H1 (cell line): ENCODE results near the gene NEK10. TPM values are rescaled to one million over a fixed set of nuclear protein-coding genes. Genes with fewer than 3 reads are reported as not detected.
A peak's percentile ranks its signal among the peaks of the same experiment; 100 is the strongest.

ENCODE experiments used
- ASH2L ChIP-seq: fragments of 200-600, 300-600 bp; sonication (generic); IDR thresholded peaks from one replicate; pipeline ENCODE4 v1.7.1; 2017; ENCODE audit warnings: low read length
- BCL11A ChIP-seq, 2 experiments: IDR thresholded peaks; one replicate each; pipeline ENCODE4 v1.6.1; 2011; ENCODE audit warnings: low read depth in 2 of 2, low read length in 2 of 2, mild to moderate bottlenecking in 2 of 2
- SIRT6 ChIP-seq: IDR thresholded peaks from one replicate; pipeline ENCODE4 v1.7.1; 2012; ENCODE audit warnings: low read length, inconsistent platforms
- polyA plus RNA-seq, 7 experiments: library from polyadenylated mRNA; depleted of rRNA in 3 of 7; stranded (reverse) in 5 of 7; unstranded in 2 of 7; fragments of >200 nt in 5 of 7; fragments of 200-250 nt in 2 of 7; gene quantifications; 1 replicate in 5 of 7; 2 replicates in 1 of 7; 4 replicates in 1 of 7; pipeline versions ENCODE4 v1.2.1 to v1.2.3, GENCODE V29; 2011 to 2013; ENCODE audit warnings: missing spikeins in 2 of 7, mixed read lengths in 2 of 7
- total RNA-seq: library from RNA; stranded (reverse); fragmentation: NEBNext Ultra II Directional; extraction: Animal tissue kit (Norgen Biotek cat#: 25700); gene quantifications from 2 replicates; pipeline ENCODE4 v1.2.1, GENCODE V29; 2021

Gene NEK10
- total and polyA plus RNA-seq, 2 of the 8 experiments (the other 6 are each of a cell fraction or from before 2014, with no cell fraction given) = 0.18 to 0.50 TPM

DNA sequence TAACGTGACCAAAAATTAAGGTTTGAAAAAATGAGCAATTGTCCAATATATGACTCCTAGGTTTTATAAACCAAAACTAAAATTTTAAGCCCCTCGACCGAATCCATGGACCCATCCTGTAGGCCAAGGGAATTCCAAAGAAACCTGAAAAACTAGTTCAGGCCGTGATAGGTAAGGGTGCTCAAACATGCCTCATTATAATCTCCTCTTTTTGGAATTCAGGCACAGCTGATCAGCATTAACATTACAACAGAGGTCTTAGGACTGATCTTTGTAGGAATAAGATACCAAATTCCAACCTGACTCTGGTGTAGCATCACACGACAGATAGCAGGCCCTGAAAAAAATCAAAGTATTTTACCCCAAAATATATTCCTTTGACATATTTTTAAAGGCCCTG lies 155.7 kb downstream of the NEK10 start (continued):
- TF ChIP-seq BCL11A (IDR thresholded peaks at IDR 0.05; ENCODE audit: low read depth in 2 of 2, low read length in 2 of 2) (peak in 1 of 2 experiments; percentile 22), ASH2L (peak; percentile 73), SIRT6 (no peak)
